ENCODE results near the gene KLK15. TPM values are rescaled to one million over a fixed set of nuclear protein-coding genes. Genes with fewer than 3 reads are reported as not detected.

KLK15 gene
- total and polyA plus RNA-seq, 10 of the 15 experiments (the other 5 are each of a cell fraction or from before 2014, with no cell fraction given): 0.04 to 0.08 TPM; not detected in 8

- no peak; the same call in 1 of the 2 replicates for TF ChIP-seq CREM (IDR thresholded peaks at IDR 0.05; ENCODE audit: low read depth)
- no peak for TF ChIP-seq ASH2L (IDR thresholded peaks at IDR 0.05; ENCODE audit: borderline replicate concordance, low read depth)
- no peak for TF ChIP-seq NRF1 (conservative IDR thresholded peaks at IDR 0.05; ENCODE audit: low read depth, low read length)
- TF ChIP-seq ZNF24 (IDR thresholded peaks at IDR 0.05): no peak
- no peak for TF ChIP-seq IRF5 (IDR thresholded peaks at IDR 0.05; ENCODE audit: borderline replicate concordance)
- no peak for TF ChIP-seq PAX8 (IDR thresholded peaks at IDR 0.05)
- no peak for TF ChIP-seq E2F8 (IDR thresholded peaks at IDR 0.05; ENCODE audit: low read depth, partially characterized antibody)
- TF ChIP-seq YBX1 (IDR thresholded peaks at IDR 0.05): no peak
- TF ChIP-seq CREB1 (IDR thresholded peaks at IDR 0.05; ENCODE audit: low read depth): no peak
- TF ChIP-seq BMI1 (IDR thresholded peaks at IDR 0.05; ENCODE audit: borderline replicate concordance): no peak
- TF ChIP-seq NFYA (IDR thresholded peaks at IDR 0.05; ENCODE audit: borderline replicate concordance, low read depth, low read length): no peak
- TF ChIP-seq TCF3 (IDR thresholded peaks at IDR 0.05; ENCODE audit: borderline replicate concordance, insufficient read depth, low read depth, low read length): no peak
- TF ChIP-seq WRNIP1 (IDR thresholded peaks at IDR 0.05; ENCODE audit: borderline replicate concordance, low read depth, low read length): no peak
- TF ChIP-seq ATF3 (IDR thresholded peaks at IDR 0.05; ENCODE audit: borderline replicate concordance, extremely low read depth, low read depth, low read length): no peak
- no peak for TF ChIP-seq ZNF384 (IDR thresholded peaks at IDR 0.05; ENCODE audit: borderline replicate concordance, low read depth, low read length)
- TF ChIP-seq EZH2 (IDR thresholded peaks at IDR 0.05; ENCODE audit: borderline replicate concordance, control insufficient read depth, low read depth, low read length): no peak
- peak; percentile 15 for TF ChIP-seq MTA3 (IDR thresholded peaks at IDR 0.05; ENCODE audit: borderline replicate concordance, low read length)
- no peak for TF ChIP-seq MYC (IDR thresholded peaks at IDR 0.05; ENCODE audit: insufficient read depth, insufficient read length, insufficient replicate concordance, low read length, severe bottlenecking)
- no peak for TF ChIP-seq RFX5 (IDR thresholded peaks at IDR 0.05; ENCODE audit: low read depth, low read length)
- no peak for TF ChIP-seq HDAC2 (IDR thresholded peaks at IDR 0.05)
- no peak for TF ChIP-seq GATAD2B (conservative IDR thresholded peaks at IDR 0.05; ENCODE audit: low read depth)
- TF ChIP-seq ZNF274 (IDR thresholded peaks at IDR 0.05; ENCODE audit: insufficient read depth, insufficient read length): no peak
- no peak for TF ChIP-seq STAT1 (conservative IDR thresholded peaks at IDR 0.05)
- TF ChIP-seq SRF (IDR thresholded peaks at IDR 0.05; ENCODE audit: low read depth in 2 of 2, low read length in 2 of 2): no peak
- no peak for TF ChIP-seq ZZZ3 (IDR thresholded peaks at IDR 0.05; ENCODE audit: control insufficient read depth, insufficient read length, low read depth)
- no peak for TF ChIP-seq MXI1 (IDR thresholded peaks at IDR 0.05; ENCODE audit: low read depth, low read length)
- peak; percentile 15; the same call in 1 of the 2 replicates for TF ChIP-seq RUNX3 (IDR thresholded peaks at IDR 0.05; ENCODE audit: low read length)
- TF ChIP-seq NFXL1 (IDR thresholded peaks at IDR 0.05; ENCODE audit: borderline replicate concordance): no peak
- TF ChIP-seq JUNB (IDR thresholded peaks at IDR 0.05): no peak
Measured at GRCh38 chr19:50794074-50794875, 39.1 kb downstream of the KLK15 start (continued).
